ENCODE measurements around the gene PGBD2. TPM values are rescaled to one million over a fixed set of nuclear protein-coding genes. Genes with fewer than 3 reads are reported as not detected.

The PGBD2 gene, protein sequence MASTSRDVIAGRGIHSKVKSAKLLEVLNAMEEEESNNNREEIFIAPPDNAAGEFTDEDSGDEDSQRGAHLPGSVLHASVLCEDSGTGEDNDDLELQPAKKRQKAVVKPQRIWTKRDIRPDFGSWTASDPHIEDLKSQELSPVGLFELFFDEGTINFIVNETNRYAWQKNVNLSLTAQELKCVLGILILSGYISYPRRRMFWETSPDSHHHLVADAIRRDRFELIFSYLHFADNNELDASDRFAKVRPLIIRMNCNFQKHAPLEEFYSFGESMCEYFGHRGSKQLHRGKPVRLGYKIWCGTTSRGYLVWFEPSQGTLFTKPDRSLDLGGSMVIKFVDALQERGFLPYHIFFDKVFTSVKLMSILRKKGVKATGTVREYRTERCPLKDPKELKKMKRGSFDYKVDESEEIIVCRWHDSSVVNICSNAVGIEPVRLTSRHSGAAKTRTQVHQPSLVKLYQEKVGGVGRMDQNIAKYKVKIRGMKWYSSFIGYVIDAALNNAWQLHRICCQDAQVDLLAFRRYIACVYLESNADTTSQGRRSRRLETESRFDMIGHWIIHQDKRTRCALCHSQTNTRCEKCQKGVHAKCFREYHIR
- total RNA-seq (2021) (6.5 to 6.9 TPM (median 6.6 TPM) in 3 replicates), Bru-seq, nascent RNA (percentile 75 among the genes with signal in this experiment)
- long read RNA-seq, experiment 1, transcript PGBD2-201 (3 exons, 2,136 nt), result major isoform, 31 of 42 reads
- long read RNA-seq, experiment 1, partial matches to known transcripts, result 0 of 42 reads
- long read RNA-seq, experiment 1, other reads (novel, unspliced or antisense), result 8 of 42 reads
- long read RNA-seq, experiment 2, partial matches to known transcripts, result 0 of 8 reads
- long read RNA-seq, experiment 2, other reads (novel, unspliced or antisense), result 3 of 8 reads
- long read RNA-seq, experiment 3, transcript PGBD2-201 (3 exons, 2,136 nt), result major isoform, 10 of 22 reads
- long read RNA-seq, experiment 3, partial matches to known transcripts, result 0 of 22 reads
- long read RNA-seq, experiment 3, other reads (novel, unspliced or antisense), result 8 of 22 reads

DNA sequence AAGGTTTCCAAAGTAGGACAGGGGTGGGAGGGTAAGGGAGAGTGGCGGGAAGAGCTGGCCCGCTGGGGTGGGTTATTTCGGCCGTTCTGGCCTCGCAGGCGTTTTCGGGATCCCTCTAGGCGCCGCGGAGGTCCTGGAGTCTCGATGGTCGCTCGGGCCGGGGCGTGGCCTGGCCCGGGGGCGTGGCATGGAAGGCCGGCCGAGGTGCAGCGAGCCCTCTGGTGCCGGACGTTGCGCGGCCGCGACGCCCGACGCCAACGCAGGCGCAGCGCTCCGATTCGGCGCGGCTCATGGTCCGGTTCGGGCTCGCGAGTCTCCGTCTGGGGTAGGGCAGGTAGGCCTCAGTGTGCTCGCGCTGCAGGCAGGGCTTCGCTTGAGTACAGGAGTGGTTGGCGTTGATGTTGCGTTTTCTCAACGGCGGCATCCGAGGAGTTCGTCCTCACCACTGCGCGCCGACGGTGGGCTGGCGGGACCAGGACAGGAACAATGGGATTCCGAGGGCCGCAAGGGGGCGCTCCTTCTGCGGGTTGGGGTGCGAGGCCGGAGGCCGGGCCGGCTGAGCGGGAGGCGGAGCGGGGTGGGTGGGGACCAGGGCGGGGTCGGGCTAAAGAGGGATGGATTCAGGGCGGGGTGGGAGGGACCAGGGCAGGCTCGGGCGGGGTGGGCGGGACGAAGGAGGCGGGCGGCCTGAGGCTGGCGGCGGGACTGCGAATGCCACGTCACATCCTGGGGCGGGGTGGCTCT lies at the start of gene PGBD2:
Gene PGBD2, plus strand, starts transcription at position 227 of the 744 bp plus-strand sequence. CDS start 7,628 bp downstream, outside the sequence.
- peak within 1 kb of the TSS; percentile 92 for H3K4me3 Mint-ChIP-seq
- peaks cover 14% of the 10 kb centered on the region for H3K36me3 Mint-ChIP-seq
- peak within 1 kb of the TSS; percentile 100 for H3K27ac Mint-ChIP-seq
- no peaks in the 10 kb centered on the region; the same call in 1 of the 2 replicates for H3K9me3 Mint-ChIP-seq
- peaks cover 4% of the 10 kb centered on the region; the same call in 1 of the 2 replicates for H3K27me3 Mint-ChIP-seq (ENCODE audit: low read depth)
- POLR2A ChIA-PET, result interaction anchor here (0.6 to 1.9 kb wide), 8 partner anchors 9 to 80 kb away, joined by 3 to 13 read pairs (median 5); partner anchors contain the start of genes ZNF672 and ZNF692
- DNase-seq (ENCODE audit: low spot score), result peak; percentile 98
- CTCF ChIA-PET, result interaction anchor here (0.6 to 1.8 kb wide), 15 partner anchors 9 to 124 kb away, joined by 3 to 24 read pairs (median 4); partner anchors contain the start of genes SH3BP5L, ZNF672 and ZNF692
- peak; percentile 90 for ATAC-seq
- H3K4me1 Mint-ChIP-seq, result peaks cover 35% of the 10 kb centered on the region
- TF ChIP-seq, protein P1, sequence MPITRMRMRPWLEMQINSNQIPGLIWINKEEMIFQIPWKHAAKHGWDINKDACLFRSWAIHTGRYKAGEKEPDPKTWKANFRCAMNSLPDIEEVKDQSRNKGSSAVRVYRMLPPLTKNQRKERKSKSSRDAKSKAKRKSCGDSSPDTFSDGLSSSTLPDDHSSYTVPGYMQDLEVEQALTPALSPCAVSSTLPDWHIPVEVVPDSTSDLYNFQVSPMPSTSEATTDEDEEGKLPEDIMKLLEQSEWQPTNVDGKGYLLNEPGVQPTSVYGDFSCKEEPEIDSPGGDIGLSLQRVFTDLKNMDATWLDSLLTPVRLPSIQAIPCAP (CRISPR knock-in tag; IDR thresholded peaks at IDR 0.05), result peak; percentile 78; the same call in 1 of the 2 replicates
- TF ChIP-seq IRF2 (CRISPR knock-in tag; IDR thresholded peaks at IDR 0.05; ENCODE audit: borderline replicate concordance, low read depth), result no peak
- TF ChIP-seq ERG (CRISPR knock-in tag; IDR thresholded peaks at IDR 0.05), result no peak
- TF ChIP-seq SMAD3 (CRISPR knock-in tag; IDR thresholded peaks at IDR 0.05; ENCODE audit: borderline replicate concordance), result peak; percentile 94
- TF ChIP-seq, protein P2, sequence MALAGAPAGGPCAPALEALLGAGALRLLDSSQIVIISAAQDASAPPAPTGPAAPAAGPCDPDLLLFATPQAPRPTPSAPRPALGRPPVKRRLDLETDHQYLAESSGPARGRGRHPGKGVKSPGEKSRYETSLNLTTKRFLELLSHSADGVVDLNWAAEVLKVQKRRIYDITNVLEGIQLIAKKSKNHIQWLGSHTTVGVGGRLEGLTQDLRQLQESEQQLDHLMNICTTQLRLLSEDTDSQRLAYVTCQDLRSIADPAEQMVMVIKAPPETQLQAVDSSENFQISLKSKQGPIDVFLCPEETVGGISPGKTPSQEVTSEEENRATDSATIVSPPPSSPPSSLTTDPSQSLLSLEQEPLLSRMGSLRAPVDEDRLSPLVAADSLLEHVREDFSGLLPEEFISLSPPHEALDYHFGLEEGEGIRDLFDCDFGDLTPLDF (CRISPR knock-in tag; IDR thresholded peaks at IDR 0.05), result peak; percentile 91
- TF ChIP-seq, protein P3, sequence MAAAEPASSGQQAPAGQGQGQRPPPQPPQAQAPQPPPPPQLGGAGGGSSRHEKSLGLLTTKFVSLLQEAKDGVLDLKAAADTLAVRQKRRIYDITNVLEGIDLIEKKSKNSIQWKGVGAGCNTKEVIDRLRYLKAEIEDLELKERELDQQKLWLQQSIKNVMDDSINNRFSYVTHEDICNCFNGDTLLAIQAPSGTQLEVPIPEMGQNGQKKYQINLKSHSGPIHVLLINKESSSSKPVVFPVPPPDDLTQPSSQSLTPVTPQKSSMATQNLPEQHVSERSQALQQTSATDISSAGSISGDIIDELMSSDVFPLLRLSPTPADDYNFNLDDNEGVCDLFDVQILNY (CRISPR knock-in tag; IDR thresholded peaks at IDR 0.05), result peak; percentile 93
- peak; percentile 91; the same call in 1 of the 2 replicates for TF ChIP-seq RELA (CRISPR knock-in tag; IDR thresholded peaks at IDR 0.05; ENCODE audit: borderline replicate concordance)
- TF ChIP-seq, protein P4, sequence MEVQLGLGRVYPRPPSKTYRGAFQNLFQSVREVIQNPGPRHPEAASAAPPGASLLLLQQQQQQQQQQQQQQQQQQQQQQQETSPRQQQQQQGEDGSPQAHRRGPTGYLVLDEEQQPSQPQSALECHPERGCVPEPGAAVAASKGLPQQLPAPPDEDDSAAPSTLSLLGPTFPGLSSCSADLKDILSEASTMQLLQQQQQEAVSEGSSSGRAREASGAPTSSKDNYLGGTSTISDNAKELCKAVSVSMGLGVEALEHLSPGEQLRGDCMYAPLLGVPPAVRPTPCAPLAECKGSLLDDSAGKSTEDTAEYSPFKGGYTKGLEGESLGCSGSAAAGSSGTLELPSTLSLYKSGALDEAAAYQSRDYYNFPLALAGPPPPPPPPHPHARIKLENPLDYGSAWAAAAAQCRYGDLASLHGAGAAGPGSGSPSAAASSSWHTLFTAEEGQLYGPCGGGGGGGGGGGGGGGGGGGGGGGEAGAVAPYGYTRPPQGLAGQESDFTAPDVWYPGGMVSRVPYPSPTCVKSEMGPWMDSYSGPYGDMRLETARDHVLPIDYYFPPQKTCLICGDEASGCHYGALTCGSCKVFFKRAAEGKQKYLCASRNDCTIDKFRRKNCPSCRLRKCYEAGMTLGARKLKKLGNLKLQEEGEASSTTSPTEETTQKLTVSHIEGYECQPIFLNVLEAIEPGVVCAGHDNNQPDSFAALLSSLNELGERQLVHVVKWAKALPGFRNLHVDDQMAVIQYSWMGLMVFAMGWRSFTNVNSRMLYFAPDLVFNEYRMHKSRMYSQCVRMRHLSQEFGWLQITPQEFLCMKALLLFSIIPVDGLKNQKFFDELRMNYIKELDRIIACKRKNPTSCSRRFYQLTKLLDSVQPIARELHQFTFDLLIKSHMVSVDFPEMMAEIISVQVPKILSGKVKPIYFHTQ (CRISPR knock-in tag; IDR thresholded peaks at IDR 0.05), result no peak
- TF ChIP-seq, protein P5, sequence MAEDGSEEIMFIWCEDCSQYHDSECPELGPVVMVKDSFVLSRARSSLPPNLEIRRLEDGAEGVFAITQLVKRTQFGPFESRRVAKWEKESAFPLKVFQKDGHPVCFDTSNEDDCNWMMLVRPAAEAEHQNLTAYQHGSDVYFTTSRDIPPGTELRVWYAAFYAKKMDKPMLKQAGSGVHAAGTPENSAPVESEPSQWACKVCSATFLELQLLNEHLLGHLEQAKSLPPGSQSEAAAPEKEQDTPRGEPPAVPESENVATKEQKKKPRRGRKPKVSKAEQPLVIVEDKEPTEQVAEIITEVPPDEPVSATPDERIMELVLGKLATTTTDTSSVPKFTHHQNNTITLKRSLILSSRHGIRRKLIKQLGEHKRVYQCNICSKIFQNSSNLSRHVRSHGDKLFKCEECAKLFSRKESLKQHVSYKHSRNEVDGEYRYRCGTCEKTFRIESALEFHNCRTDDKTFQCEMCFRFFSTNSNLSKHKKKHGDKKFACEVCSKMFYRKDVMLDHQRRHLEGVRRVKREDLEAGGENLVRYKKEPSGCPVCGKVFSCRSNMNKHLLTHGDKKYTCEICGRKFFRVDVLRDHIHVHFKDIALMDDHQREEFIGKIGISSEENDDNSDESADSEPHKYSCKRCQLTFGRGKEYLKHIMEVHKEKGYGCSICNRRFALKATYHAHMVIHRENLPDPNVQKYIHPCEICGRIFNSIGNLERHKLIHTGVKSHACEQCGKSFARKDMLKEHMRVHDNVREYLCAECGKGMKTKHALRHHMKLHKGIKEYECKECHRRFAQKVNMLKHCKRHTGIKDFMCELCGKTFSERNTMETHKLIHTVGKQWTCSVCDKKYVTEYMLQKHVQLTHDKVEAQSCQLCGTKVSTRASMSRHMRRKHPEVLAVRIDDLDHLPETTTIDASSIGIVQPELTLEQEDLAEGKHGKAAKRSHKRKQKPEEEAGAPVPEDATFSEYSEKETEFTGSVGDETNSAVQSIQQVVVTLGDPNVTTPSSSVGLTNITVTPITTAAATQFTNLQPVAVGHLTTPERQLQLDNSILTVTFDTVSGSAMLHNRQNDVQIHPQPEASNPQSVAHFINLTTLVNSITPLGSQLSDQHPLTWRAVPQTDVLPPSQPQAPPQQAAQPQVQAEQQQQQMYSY (CRISPR knock-in tag; IDR thresholded peaks at IDR 0.05), result peak; percentile 27; the same call in 1 of the 2 replicates
- TF ChIP-seq TEAD1 (CRISPR knock-in tag; IDR thresholded peaks at IDR 0.05), result peak; percentile 97
- no peak for TF ChIP-seq TP53 (CRISPR knock-in tag; IDR thresholded peaks at IDR 0.05)
- TF ChIP-seq FOXJ3 (CRISPR knock-in tag; IDR thresholded peaks at IDR 0.05; ENCODE audit: borderline replicate concordance), result no peak
- TF ChIP-seq ZNF532 (CRISPR knock-in tag; IDR thresholded peaks at IDR 0.05; ENCODE audit: borderline replicate concordance), result no peak
- TF ChIP-seq ZNF121 (CRISPR knock-in tag; IDR thresholded peaks at IDR 0.05), result peak; percentile 58; the same call in 1 of the 2 replicates
